Medulla oblongata (tissue), 1 donor: Measurements from ENCODE around the gene ENTPD1.
"Not testable (repeated sequence)": the region's sequence is repeated elsewhere in the genome, so short reads cannot be mapped to it uniquely, and the experiment has no call there.

ENCODE experiments used
- DNase-seq: peaks from one replicate; pipeline ENCODE4 v3.0.0-alpha.2; 2015; ENCODE audit errors: extremely low spot score

Gene ENTPD1

DNA sequence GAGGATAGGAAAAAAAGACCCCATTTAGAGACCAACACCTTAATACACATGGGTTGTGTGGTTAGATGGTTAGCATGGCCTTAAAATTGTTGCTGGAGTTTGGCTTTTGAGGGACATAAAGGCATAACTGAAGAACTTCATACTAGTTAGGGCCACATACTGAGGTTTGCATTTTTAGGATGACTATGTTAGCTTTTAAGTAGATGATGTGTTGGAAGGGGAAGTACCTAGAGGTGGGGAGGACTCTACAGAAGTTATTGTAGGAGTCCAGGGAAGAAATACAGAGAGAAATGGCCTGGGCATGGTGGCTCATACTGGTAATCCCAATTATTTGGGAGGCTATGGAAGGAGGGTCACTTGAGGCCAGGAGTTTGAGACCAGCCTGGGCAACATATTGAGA is 40.5 kb downstream of the ENTPD1 start:
- no peak for DNase-seq

DNA sequence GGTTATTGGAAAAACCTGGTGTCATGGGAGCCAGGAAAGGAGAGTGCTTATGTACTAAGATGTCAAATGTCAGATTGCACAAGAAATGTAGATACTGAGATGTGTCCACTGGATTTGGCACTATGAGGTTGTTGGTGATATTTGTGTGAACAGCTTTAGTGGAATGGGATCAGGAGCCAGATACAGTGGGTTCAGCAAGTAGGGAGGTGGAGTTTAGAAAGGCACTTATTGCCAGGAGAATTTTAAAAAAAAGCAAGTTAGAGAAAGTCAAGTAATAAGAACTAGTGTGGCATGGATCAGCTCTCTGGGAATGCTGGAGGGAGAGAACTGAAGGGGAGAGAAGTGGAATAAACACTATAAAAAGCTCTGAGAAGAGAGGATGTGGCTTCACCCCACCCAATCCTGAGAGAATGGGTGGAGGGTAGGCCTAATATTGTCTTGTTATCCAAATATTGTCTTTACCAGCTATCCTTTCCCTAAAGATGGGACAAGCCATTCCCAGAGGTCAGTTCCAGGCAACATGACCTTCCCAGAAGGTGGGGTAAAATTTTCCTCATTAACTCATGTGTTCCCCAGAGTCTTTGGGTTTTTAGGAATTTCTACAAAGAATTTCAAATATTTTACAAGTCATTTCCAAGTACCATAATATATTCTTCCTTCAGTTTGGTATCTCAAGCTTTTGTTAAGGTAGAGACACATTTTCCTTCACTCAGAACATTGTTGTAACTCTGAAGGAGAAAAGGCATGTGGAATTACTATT is 42.3 kb downstream of the ENTPD1 start:
- no peak for DNase-seq

GRCh38 chr10:95800286-95800685 is 44.3 kb downstream of the ENTPD1 start:
- DNase-seq: not testable (repeated sequence)

DNA sequence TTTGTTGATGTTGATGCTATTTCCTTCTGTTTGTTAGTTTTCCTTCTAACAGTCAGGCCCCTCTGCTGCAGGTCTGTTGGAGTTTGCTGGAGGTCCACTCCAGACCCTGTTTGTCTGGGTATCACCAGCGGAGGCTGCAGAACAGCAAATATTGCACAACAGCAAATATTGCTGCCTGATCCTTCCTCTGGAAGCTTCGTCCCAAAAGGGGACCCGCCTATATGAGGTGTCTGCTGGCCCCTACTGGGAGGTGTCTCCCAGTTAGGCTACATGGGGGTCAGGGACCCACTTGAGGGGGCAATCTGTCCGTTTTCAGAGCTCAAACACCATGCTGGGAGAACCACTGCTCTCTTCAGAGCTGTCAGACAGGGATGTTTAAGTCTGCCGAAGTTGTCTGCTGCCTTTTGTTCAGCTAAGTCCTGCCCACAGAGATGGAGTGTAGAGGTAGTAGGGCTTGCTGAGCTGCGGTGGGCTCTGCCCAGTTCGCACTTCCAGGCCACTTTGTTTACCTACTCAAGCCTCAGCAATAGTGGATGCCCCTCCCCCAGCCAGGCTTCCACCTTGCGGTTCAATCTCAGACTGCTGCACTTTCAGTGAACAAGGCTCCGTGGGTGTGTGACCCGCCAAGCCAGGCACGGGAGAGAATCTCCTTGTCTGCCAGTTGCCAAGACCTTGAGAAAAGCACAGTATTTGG is 50.9 kb downstream of the ENTPD1 start:
- DNase-seq: not testable (repeated sequence)

DNA sequence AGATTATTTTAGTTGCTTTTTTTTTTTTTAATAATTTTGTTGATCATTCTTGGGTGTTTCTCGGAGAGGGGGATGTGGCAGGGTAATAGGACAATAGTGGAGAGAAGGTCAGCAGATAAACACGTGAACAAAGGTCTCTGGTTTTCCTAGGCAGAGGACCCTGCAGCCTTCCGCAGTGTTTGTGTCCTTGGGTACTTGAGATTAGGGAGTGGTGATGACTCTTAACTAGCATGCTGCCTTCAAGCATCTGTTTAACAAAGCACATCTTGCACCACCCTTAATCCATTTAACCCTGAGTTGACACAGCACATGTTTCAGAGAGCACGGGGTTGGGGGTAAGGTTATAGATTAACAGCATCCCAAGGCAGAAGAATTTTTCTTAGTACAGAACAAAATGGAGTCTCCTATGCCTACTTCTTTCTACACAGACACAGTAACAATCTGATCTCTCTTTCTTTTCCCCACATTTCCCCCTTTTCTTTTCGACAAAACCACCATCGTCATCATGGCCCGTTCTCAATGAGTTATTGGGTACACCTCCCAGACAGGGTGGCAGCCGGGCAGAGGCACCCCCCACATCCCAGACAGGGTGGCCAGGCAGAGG is 52.8 kb downstream of the ENTPD1 start:
- DNase-seq: not testable (repeated sequence)

DNA sequence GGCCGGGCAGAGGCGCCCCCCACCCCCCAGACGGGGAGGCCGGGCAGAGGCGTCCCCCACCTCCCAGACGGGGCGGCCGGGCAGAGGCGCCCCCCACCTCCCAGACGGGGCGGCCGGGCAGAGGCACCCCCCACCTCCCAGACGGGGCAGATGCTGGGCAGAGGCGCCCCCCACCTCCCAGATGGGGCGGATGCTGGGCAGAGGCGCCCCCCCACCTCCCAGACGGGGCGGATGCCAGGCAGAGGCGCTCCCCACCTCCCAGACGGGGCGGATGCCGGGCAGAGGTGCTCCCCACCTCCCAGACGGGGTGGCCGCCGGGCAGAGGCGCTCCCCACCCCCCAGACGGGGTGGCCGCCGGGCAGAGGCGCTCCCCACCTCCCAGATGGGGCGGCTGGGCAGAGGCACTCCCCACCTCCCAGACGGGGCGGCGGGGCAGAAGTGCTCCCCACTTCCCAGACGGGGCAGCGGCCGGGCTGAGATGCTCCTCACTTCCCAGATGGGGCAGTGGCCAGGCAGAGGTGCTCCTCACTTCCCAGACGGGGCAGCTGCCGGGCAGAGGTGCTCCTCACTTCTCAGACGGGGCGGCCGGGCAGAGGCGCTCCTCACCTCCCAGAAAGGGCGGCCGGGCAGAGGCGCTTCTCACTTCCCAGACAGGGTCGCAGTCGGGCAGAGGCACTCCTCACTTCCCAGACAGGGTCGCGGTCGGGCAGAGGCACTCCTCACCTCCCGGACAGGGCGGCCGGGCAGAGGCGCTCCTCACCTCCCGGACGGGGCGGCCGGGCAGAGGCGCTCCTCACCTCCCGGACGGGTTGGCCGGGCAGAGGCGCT is 53.6 kb downstream of the ENTPD1 start:
- DNase-seq: no peak

DNA sequence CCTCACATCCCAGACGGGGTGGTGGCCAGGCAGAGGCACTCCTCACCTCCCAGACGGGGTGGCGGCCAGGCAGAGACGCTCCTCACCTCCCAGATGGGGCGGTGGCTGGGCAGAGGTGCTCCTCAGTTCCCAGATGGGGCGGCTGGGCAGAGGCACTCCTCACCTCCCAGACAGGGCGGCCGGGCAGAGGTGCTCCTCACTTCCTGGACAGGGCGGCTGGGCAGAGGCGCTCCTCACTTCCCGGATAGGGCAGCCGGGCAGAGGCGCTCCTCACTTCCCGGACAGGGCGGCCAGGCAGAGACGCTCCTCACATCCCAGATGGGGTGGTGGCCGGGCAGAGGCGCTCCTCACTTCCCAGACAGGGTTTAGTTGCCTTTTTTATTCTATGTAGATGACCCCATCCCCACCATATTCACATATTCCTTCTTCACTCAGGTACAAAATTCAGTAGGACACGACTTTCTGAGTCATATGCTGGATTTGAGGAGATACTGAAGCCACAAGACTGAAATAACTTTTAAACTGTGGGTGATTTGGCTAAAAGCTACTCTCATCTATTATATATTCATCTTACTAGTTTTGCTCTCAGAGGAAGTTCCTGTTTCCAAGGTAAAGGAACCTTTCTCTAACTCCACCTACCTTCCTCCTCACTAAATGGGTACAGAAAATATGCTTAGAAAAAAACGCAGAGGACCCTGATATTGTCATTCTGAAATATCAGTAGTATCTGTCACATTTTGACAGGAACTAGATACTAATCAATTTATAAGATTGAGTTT is 54.4 kb downstream of the ENTPD1 start:
- DNase-seq: no peak

DNA sequence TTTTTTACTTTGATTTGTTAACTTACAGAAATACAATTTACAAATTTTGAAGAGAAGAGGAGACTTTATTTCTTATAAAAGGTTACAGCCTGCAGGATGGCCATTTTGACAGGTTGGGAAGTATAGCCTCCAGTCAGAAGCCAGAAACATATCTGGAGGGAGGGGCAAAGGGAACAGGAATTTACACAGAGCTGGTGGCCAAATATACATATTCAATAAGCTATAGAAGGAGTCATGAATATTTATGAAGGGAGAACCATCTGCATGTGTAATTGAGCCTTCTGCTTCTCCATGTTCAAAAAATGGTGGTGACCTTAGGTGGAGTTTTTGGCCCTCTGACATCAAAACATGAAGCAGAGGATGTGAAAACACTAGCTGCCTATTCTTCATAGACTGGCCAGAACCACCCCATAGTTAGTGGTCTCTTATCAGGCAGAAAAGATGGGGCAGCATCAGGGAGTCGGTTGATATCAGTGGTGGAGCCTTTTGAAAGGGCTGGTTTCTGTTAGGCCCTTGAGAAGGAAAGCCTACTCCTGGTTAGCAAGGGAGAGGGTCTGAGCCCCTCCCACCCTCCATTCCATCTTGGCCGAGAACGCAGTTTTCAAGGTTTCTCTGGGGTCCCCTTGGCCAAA is 57.2 kb downstream of the ENTPD1 start:
- DNase-seq: no peak

- DNase-seq: peak; percentile 52
These were observed 58.2 kb downstream of the ENTPD1 start for GRCh38 chr10:95814011-95814727.

DNA sequence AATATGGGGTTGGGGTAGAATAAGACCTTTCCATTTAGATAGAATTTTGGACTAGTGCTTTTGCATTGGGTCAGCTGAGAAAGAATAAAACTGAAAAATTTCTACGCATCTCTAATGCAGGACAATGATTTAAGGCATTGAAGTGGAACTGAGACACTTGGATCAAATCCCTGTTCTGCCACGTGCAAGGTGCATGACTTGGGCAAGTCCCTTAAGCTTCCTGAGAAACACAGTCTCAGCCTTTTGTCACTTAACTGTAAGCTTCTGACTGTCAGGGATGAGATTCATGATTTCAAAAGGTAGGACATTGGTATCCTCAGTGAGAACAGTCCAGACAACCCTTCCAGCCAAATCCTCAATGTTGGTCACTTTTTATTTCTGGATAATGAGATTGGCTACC is 59.2 kb downstream of the ENTPD1 start:
- DNase-seq: peak; percentile 61

DNA sequence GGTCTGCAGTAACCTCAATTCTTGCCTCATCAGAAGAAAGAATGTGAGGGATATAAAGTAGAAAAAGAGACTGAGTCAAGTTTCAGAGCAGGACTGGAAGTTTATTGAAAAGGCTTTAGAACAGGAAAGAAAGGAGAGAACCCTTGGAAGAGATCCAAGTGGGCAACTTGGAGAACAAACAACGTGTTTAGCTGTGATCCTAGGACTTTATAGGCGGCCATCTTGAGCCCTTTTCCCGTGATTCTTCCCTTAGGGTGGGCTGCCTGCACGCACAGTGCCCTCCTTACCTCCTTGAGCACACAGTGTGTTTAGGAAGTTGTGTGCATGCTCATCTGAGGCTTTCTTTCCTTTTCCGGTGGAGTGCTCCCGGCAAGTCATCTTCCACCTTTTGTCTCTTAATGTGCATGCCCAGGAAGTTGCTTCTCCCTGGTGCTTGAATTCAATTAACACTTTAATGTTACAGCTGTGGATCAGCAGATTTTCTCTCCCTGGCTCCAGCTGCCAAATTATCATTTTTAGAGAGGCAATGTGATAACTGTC is 59.8 kb downstream of the ENTPD1 start:
- DNase-seq: no peak

GRCh38 chr10:95818010-95818409 is 62.0 kb downstream of the ENTPD1 start:
- DNase-seq: no peak

DNA sequence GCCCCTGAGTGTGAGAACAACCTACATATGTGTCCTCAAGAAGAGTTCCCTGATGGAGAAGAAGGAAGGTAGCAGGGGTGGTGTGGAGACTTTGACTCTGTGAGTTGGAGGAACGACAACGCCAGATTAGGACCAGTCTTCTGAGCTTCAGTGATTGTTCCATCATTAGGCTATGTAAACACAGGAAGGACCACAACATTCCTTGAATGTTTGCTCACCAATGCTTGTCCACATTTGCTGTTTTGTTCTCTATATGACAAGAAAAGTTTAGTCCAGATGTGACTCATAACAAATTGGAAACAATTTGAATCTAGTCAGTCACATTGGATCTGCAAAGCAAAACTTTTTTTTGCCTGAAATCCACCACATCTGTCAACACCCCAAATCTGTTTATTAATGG is 62.7 kb downstream of the ENTPD1 start:
- no peak for DNase-seq

DNA sequence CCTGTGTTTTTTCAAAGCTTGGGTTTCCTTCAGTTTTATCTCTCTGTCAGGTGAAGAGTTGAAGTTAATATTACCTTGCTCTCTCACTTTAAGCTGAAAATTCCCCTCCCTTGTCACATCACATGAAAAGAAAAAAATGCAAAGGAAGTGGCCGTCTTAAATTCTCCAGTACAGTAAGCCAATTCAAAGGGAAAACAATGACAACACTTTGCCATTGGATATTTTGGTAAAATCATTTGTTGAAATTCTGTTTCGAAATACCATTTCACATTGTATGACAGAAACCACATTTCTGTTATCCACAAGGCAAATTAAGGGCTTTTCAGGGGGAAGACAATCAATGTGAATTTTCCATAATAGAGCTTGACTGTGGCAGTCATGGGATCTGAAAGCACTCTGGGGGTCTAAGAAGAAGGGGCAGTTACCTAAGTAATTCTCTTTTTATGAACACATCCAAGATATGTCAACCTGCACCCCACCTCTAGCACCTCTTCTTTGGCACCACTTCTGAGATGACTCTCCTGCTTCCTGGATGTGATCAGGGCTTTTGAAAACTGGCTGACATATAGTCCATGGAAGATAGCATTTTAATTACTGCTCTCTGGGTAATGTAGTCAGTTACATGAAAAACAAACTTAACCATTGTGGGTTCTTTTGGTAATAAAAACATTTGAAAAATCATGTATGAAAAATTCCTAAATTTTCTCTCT is 63.8 kb downstream of the ENTPD1 start:
- DNase-seq: no peak

DNA sequence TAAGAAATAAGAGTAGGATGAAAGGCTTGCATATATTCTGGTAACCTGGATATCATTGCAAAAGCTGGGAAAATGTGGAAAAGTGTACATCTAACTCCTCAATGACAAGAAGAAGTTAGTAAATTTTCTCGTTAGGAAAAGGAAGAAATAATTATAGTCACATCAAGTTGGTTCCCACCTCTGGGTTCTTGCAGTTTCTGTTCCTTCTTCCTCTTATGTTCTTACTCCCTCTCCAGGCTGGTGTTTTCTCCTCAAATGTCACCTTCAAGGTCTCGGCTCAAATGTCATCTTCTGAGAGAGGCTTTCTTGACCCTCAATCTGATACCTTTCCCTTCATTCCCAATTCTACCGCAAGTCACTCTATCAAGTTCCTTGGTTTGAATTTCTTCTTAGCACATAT is 64.4 kb downstream of the ENTPD1 start:
- DNase-seq: peak; percentile 55

DNA sequence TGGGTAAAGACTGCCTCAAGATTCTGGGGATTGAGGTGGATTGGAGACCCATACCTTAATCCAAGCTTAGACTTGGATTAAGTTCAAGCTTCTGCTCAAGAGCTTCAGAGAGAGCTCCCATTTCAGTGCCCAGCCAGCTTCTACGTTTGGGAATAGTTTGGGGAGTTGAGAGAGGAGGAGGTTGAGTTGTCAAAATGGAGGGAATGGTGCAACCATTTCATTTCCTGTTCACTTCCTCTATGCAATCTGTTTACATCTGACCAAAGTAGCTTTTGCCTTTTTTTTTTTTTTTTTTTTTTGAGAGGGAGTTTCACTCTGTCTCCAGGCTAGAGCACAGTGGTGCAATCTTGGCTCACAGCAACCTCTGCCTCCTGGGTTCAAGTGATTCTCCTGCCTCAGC is 65.8 kb downstream of the ENTPD1 start:
- DNase-seq: no peak

DNA sequence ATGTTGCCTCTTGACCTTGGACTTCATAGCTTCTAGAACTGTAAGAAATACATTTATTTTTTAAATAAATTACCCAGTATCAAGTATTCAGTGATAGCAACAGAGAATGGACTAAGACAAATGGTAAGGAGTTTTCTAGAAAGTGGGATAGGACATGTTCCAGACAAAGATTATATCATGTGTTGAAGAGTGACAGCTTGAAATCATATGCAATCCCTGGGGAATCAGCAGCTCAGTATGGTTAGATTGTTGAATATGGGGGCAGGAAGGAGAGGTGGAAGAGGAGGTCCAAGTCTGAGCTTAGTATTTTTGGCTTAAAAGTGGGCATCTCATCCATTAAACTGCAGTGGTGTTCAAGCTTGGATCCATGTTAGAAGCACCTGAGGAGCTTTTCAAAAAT is 74.1 kb downstream of the ENTPD1 start:
- DNase-seq: no peak

- DNase-seq: no peak
These were observed 75.1 kb downstream of the ENTPD1 start for GRCh38 chr10:95831076-95831475.

GRCh38 chr10:95831515-95831914 is 75.6 kb downstream of the ENTPD1 start:
- DNase-seq: no peak
